Activated CD4-positive, CD25-positive, alpha-beta regulatory T cell treated with anti-CD3 and anti-CD28 coated beads, Interleukin-2, amount 50 U/mL, for 72 hours (primary cell): Measurements from ENCODE around the gene LKAAEAR1.
A peak's percentile ranks its signal among the peaks of the same experiment; 100 is the strongest.

Experiments used
- DNase-seq: peaks from one replicate; pipeline ENCODE4 v3.0.0; 2021

The LKAAEAR1 gene

GRCh38 chr20:64110411-64111068, 26.3 kb upstream of the LKAAEAR1 start:
- peak; percentile 24 for DNase-seq

- DNase-seq, result peak; percentile 17
Measured at GRCh38 chr20:64109831-64110391, 25.7 kb upstream of the LKAAEAR1 start.

- DNase-seq, result peak; percentile 16
Measured at GRCh38 chr20:64108731-64109681, 24.8 kb upstream of the LKAAEAR1 start.

GRCh38 chr20:64107736-64108457, 23.7 kb upstream of the LKAAEAR1 start:
- DNase-seq, result peak; percentile 23

GRCh38 chr20:64106981-64107735, 23.0 kb upstream of the LKAAEAR1 start, which contains the start of gene NPBWR2:
NPBWR2 (minus strand) TSS chr20:64107565; CDS start chr20:64106831, 734 bp downstream.
- peak; percentile 26 for DNase-seq

- peak; percentile 26 for DNase-seq
Measured at GRCh38 chr20:64106435-64106961, 22.3 kb upstream of the LKAAEAR1 start.

GRCh38 chr20:64105846-64106434, 21.7 kb upstream of the LKAAEAR1 start:
- DNase-seq, result peak; percentile 24

GRCh38 chr20:64104667-64105451, 20.7 kb upstream of the LKAAEAR1 start:
- DNase-seq, result peak; percentile 19

- DNase-seq, result peak; percentile 24
Measured at GRCh38 chr20:64103871-64104666, 19.9 kb upstream of the LKAAEAR1 start.

- peak; percentile 28 for DNase-seq
Measured at GRCh38 chr20:64102647-64103354, 18.6 kb upstream of the LKAAEAR1 start.

GRCh38 chr20:64101731-64102621, 17.8 kb upstream of the LKAAEAR1 start:
- peak; percentile 66 for DNase-seq

GRCh38 chr20:64100946-64101688, 16.9 kb upstream of the LKAAEAR1 start:
- DNase-seq, result peak; percentile 17

GRCh38 chr20:64100566-64100888, 16.3 kb upstream of the LKAAEAR1 start:
- DNase-seq, result peak; percentile 4

- peak; percentile 16 for DNase-seq
Measured at GRCh38 chr20:64099880-64100565, 15.8 kb upstream of the LKAAEAR1 start.

GRCh38 chr20:64099086-64099786, 15.0 kb upstream of the LKAAEAR1 start:
- DNase-seq, result peak; percentile 16

GRCh38 chr20:64098471-64099013, 14.3 kb upstream of the LKAAEAR1 start:
- DNase-seq, result no peak
